Body of pancreas (tissue), 4 donors: ENCODE results near the gene GMCL1.

Experiments
- CTCF ChIP-seq, 7 experiments: fragments of 450-650 bp in 4 of 7; fragments of 200-600 bp in 3 of 7; sonication (generic) in 3 of 7; IDR thresholded peaks; one replicate each; pipeline ENCODE4 v1.5.1; 2016 to 2019; ENCODE audit warnings: antibody characterized with exemption in 7 of 7
- POLR2A ChIP-seq, 3 donors: fragments of 450-650 bp; IDR thresholded peaks; one replicate each; pipeline ENCODE4 v1.6.1; 2016; ENCODE audit warnings: antibody characterized with exemption in 3 of 3, mild to moderate bottlenecking in 2 of 3

GRCh38 chr2:69790601-69790959, 38.9 kb upstream of the GMCL1 start:
- TF ChIP-seq CTCF (IDR thresholded peaks at IDR 0.05), result no peak
- no peak for TF ChIP-seq POLR2A (IDR thresholded peaks at IDR 0.05)
